ENCODE data around the gene RAB8B.
"Not testable (repeated sequence)": the region's sequence is repeated elsewhere in the genome, so short reads cannot be mapped to it uniquely, and the experiment has no call there.

Gene RAB8B

GRCh38 chr15:63232405-63232804 is 43.0 kb downstream of the RAB8B start:
- H3K4me3 ChIP-seq: no peak overlapping the region
- no peak overlapping the region for H3K27ac ChIP-seq
- no peaks in the 10 kb centered on the region for H3K9me3 ChIP-seq (ENCODE audit: low read depth, low read length)
- TF ChIP-seq EZH2 (IDR thresholded peaks at IDR 0.05) (no peak), POLR2AphosphoS5 (IDR thresholded peaks at IDR 0.05; ENCODE audit: borderline replicate concordance, low read depth, low read length) (no peak), FOXP2 (optimal IDR thresholded peaks at IDR 0.05; ENCODE audit: control extremely low read depth, extremely low read length, insufficient read depth) (no peak)
- H3K36me3 ChIP-seq (ENCODE audit: insufficient read depth, low read length): no peaks in the 10 kb centered on the region
- peak overlapping the region; percentile 29 for H3K9ac ChIP-seq (ENCODE audit: insufficient read length)
- no peak for DNase-seq (ENCODE audit: low read depth, low spot score)

- no peak for DNase-seq (ENCODE audit: low read depth, low spot score)
- Histone ChIP-seq H3K36me3 (ENCODE audit: insufficient read depth, low read length) (no peaks in the 10 kb centered on the region), H3K27ac (no peak overlapping the region), H3K9ac (ENCODE audit: insufficient read length) (no peak overlapping the region), H3K9me3 (ENCODE audit: low read depth, low read length) (no peaks in the 10 kb centered on the region), H3K4me3 (no peak overlapping the region)
- TF ChIP-seq POLR2AphosphoS5 (IDR thresholded peaks at IDR 0.05; ENCODE audit: borderline replicate concordance, low read depth, low read length): no peak
- no peak for TF ChIP-seq FOXP2 (optimal IDR thresholded peaks at IDR 0.05; ENCODE audit: control extremely low read depth, extremely low read length, insufficient read depth)
- TF ChIP-seq EZH2 (IDR thresholded peaks at IDR 0.05): no peak
Measured at GRCh38 chr15:63232943-63233342, 43.5 kb downstream of the RAB8B start.

- Histone ChIP-seq H3K9ac (ENCODE audit: insufficient read length) (no peak overlapping the region), H3K27ac (no peak overlapping the region), H3K4me3 (no peak overlapping the region)
Measured at GRCh38 chr15:63233667-63234423, 44.4 kb downstream of the RAB8B start.

GRCh38 chr15:63234451-63234870 is 45.1 kb downstream of the RAB8B start:
- Histone ChIP-seq H3K9ac (ENCODE audit: insufficient read length) (no peak overlapping the region), H3K36me3 (ENCODE audit: insufficient read depth, low read length) (no peaks in the 10 kb centered on the region), H3K4me3 (no peak overlapping the region), H3K27ac (no peak overlapping the region), H3K9me3 (ENCODE audit: low read depth, low read length) (no peaks in the 10 kb centered on the region)
- no peak for DNase-seq (ENCODE audit: low read depth, low spot score)
- TF ChIP-seq FOXP2 (optimal IDR thresholded peaks at IDR 0.05; ENCODE audit: control extremely low read depth, extremely low read length, insufficient read depth): no peak
- no peak for TF ChIP-seq EZH2 (IDR thresholded peaks at IDR 0.05)
- TF ChIP-seq POLR2AphosphoS5 (IDR thresholded peaks at IDR 0.05; ENCODE audit: borderline replicate concordance, low read depth, low read length): no peak

More at GRCh38 chr15:63233667-63234423, 44.4 kb downstream of the RAB8B start:
- Histone ChIP-seq H3K36me3 (ENCODE audit: insufficient read depth, low read length) (no peaks in the 10 kb centered on the region), H3K9me3 (ENCODE audit: low read depth, low read length) (no peaks in the 10 kb centered on the region)
- no peak for DNase-seq (ENCODE audit: low read depth, low spot score)
- TF ChIP-seq EZH2 (IDR thresholded peaks at IDR 0.05) (no peak), POLR2AphosphoS5 (IDR thresholded peaks at IDR 0.05; ENCODE audit: borderline replicate concordance, low read depth, low read length) (no peak)

GRCh38 chr15:63236272-63236671 is 46.9 kb downstream of the RAB8B start:
- Histone ChIP-seq H3K9me3 (ENCODE audit: low read depth, low read length) (no peaks in the 10 kb centered on the region), H3K4me3 (no peak overlapping the region)

GRCh38 chr15:63237086-63237485 is 47.7 kb downstream of the RAB8B start:
- H3K4me3 ChIP-seq; H3K9ac ChIP-seq (ENCODE audit: insufficient read length); H3K36me3 ChIP-seq (ENCODE audit: insufficient read depth, low read length); H3K9me3 ChIP-seq (ENCODE audit: low read depth, low read length); DNase-seq (ENCODE audit: low read depth, low spot score); H3K27ac ChIP-seq: not testable (repeated sequence)

More at GRCh38 chr15:63236272-63236671, 46.9 kb downstream of the RAB8B start:
- H3K27ac ChIP-seq: no peak overlapping the region
- no peak for DNase-seq (ENCODE audit: low read depth, low spot score)
- no peak for TF ChIP-seq FOXP2 (optimal IDR thresholded peaks at IDR 0.05; ENCODE audit: control extremely low read depth, extremely low read length, insufficient read depth)
- TF ChIP-seq EZH2 (IDR thresholded peaks at IDR 0.05): no peak
- no peak for TF ChIP-seq POLR2AphosphoS5 (IDR thresholded peaks at IDR 0.05; ENCODE audit: borderline replicate concordance, low read depth, low read length)
- H3K36me3 ChIP-seq (ENCODE audit: insufficient read depth, low read length): no peaks in the 10 kb centered on the region
- H3K9ac ChIP-seq (ENCODE audit: insufficient read length): no peak overlapping the region

GRCh38 chr15:63238171-63238570 is 48.8 kb downstream of the RAB8B start:
- no peak for DNase-seq (ENCODE audit: low read depth, low spot score)
- TF ChIP-seq POLR2AphosphoS5 (IDR thresholded peaks at IDR 0.05; ENCODE audit: borderline replicate concordance, low read depth, low read length) (no peak), FOXP2 (optimal IDR thresholded peaks at IDR 0.05; ENCODE audit: control extremely low read depth, extremely low read length, insufficient read depth) (no peak), EZH2 (IDR thresholded peaks at IDR 0.05) (no peak)
- Histone ChIP-seq H3K9ac (ENCODE audit: insufficient read length) (no peak overlapping the region), H3K4me3 (no peak overlapping the region), H3K9me3 (ENCODE audit: low read depth, low read length) (no peaks in the 10 kb centered on the region), H3K27ac (no peak overlapping the region), H3K36me3 (ENCODE audit: insufficient read depth, low read length) (no peaks in the 10 kb centered on the region)

- Histone ChIP-seq H3K27ac (no peak overlapping the region), H3K9ac (ENCODE audit: insufficient read length) (no peak overlapping the region), H3K4me3 (no peak overlapping the region), H3K36me3 (ENCODE audit: insufficient read depth, low read length) (no peaks in the 10 kb centered on the region), H3K9me3 (ENCODE audit: low read depth, low read length) (no peaks in the 10 kb centered on the region)
- TF ChIP-seq EZH2 (IDR thresholded peaks at IDR 0.05) (no peak), FOXP2 (optimal IDR thresholded peaks at IDR 0.05; ENCODE audit: control extremely low read depth, extremely low read length, insufficient read depth) (no peak), POLR2AphosphoS5 (IDR thresholded peaks at IDR 0.05; ENCODE audit: borderline replicate concordance, low read depth, low read length) (no peak)
- DNase-seq (ENCODE audit: low read depth, low spot score): no peak
Measured at GRCh38 chr15:63238796-63239195, 49.4 kb downstream of the RAB8B start.

GRCh38 chr15:63240109-63240508 is 50.7 kb downstream of the RAB8B start:
- H3K27ac ChIP-seq: no peak overlapping the region
- no peak for TF ChIP-seq POLR2AphosphoS5 (IDR thresholded peaks at IDR 0.05; ENCODE audit: borderline replicate concordance, low read depth, low read length)
- no peak for TF ChIP-seq EZH2 (IDR thresholded peaks at IDR 0.05)
- TF ChIP-seq FOXP2 (optimal IDR thresholded peaks at IDR 0.05; ENCODE audit: control extremely low read depth, extremely low read length, insufficient read depth): no peak
- H3K9ac ChIP-seq (ENCODE audit: insufficient read length): no peak overlapping the region
- no peak for DNase-seq (ENCODE audit: low read depth, low spot score)
- no peaks in the 10 kb centered on the region for H3K36me3 ChIP-seq (ENCODE audit: insufficient read depth, low read length)
- no peaks in the 10 kb centered on the region for H3K9me3 ChIP-seq (ENCODE audit: low read depth, low read length)
- no peak overlapping the region for H3K4me3 ChIP-seq

Measured in SK-N-MC (cell line).